GM21390 (cell line): Measurements from ENCODE around the gene RIPOR2.
"Not testable (repeated sequence)": the region's sequence is repeated elsewhere in the genome, so short reads cannot be mapped to it uniquely, and the experiment has no call there.

ENCODE experiments used
- ATAC-seq: cut with Tn5 transposase; IDR thresholded peaks from one replicate; pipeline ENCODE4 v1.9.1; 2021; ENCODE audit not compliant: unreplicated experiment

The RIPOR2 gene

GRCh38 chr6:24951811-24952299 is 16.1 kb upstream of the RIPOR2 start:
- ATAC-seq: no peak

GRCh38 chr6:24950218-24950941 is 14.6 kb upstream of the RIPOR2 start:
- no peak for ATAC-seq

- peak; percentile 91 for ATAC-seq
These were observed 13.3 kb upstream of the RIPOR2 start for GRCh38 chr6:24949020-24949569.

- not testable (repeated sequence) for ATAC-seq
These were observed 12.5 kb upstream of the RIPOR2 start for GRCh38 chr6:24948261-24948660.

GRCh38 chr6:24947636-24948035 is 11.9 kb upstream of the RIPOR2 start:
- ATAC-seq: no peak

- ATAC-seq: no peak
These were observed 9.3 kb upstream of the RIPOR2 start for GRCh38 chr6:24945054-24945453.

GRCh38 chr6:24943774-24944173 is 8.0 kb upstream of the RIPOR2 start:
- ATAC-seq: no peak

- no peak for ATAC-seq
These were observed 4.7 kb upstream of the RIPOR2 start for GRCh38 chr6:24940311-24940917.

GRCh38 chr6:24936641-24937317 is 1.0 kb upstream of the RIPOR2 start:
- peak; percentile 65 for ATAC-seq

- ATAC-seq: no peak
These were observed 1.8 kb downstream of the RIPOR2 start for GRCh38 chr6:24933868-24934401.

- ATAC-seq: peak; percentile 3
These were observed 2.5 kb downstream of the RIPOR2 start for GRCh38 chr6:24933266-24933665.

- peak; percentile 23 for ATAC-seq
These were observed 2.9 kb downstream of the RIPOR2 start for GRCh38 chr6:24932832-24933231.

- peak; percentile 22 for ATAC-seq
These were observed 3.8 kb downstream of the RIPOR2 start for GRCh38 chr6:24931718-24932691.

- no peak for ATAC-seq
These were observed 4.5 kb downstream of the RIPOR2 start for GRCh38 chr6:24931296-24931695.

- ATAC-seq: no peak
These were observed 5.3 kb downstream of the RIPOR2 start for GRCh38 chr6:24930431-24930871.

GRCh38 chr6:24929242-24929641 is 6.5 kb downstream of the RIPOR2 start:
- ATAC-seq: peak; percentile 44

GRCh38 chr6:24927985-24928745 is 7.6 kb downstream of the RIPOR2 start:
- no peak for ATAC-seq

GRCh38 chr6:24927277-24927955 is 8.3 kb downstream of the RIPOR2 start:
- no peak for ATAC-seq

- ATAC-seq: not testable (repeated sequence)
These were observed 9.1 kb downstream of the RIPOR2 start for GRCh38 chr6:24926647-24927046.
